Left ventricle myocardium superior (tissue), 1 donor: ENCODE measurements around the gene NR3C2. TPM values are rescaled to one million over a fixed set of nuclear protein-coding genes. Genes with fewer than 3 reads are reported as not detected.

Experiments used
- ATAC-seq: fragments of 200-7000 bp; cut with Tn5 transposase; one replicate; pipeline ENCODE4 v1.9.1; 2020; ENCODE audit warnings: mild to moderate bottlenecking, moderate library complexity
- DNase-seq: peaks from one replicate; pipeline ENCODE4 v3.0.0-alpha.2; 2020
- intact Hi-C: fragments of 100-400 bp; cut with micrococcal nuclease; formaldehyde crosslinking; loops from one replicate; pipeline ENCODE4 v1.11.0; 2022
- total RNA-seq: library from RNA; stranded (reverse); fragmentation: NEBNext Ultra II Directional; extraction: Animal tissue kit (Norgen Biotek cat#: 25700); gene quantifications from one replicate; pipeline ENCODE4 v1.2.1, GENCODE V29; 2021
- donor health status: DM: no; HTN: yes; CAD: no; lungs with severe emphysema.

Gene NR3C2
- total RNA-seq, 1 donor from 2014 or later: 22.6 TPM

GRCh38 chr4:148075438-148075837 lies 366.8 kb downstream of the NR3C2 start:
- intact Hi-C loops: no loop called here
- DNase-seq (no peak), ATAC-seq (no peak)

GRCh38 chr4:148074462-148074861 lies 367.8 kb downstream of the NR3C2 start:
- intact Hi-C loops: no loop called here
- no peak for DNase-seq
- ATAC-seq: peak; percentile 32

- ATAC-seq (no peak), DNase-seq (no peak)
- intact Hi-C loops: no loop called here
Measured at GRCh38 chr4:148073349-148073748, 368.9 kb downstream of the NR3C2 start.

- DNase-seq: no peak
- intact Hi-C loops: no loop called here
- no peak for ATAC-seq
Measured at GRCh38 chr4:148072789-148073188, 369.4 kb downstream of the NR3C2 start.

- ATAC-seq (no peak), DNase-seq (no peak)
- intact Hi-C loops: no loop called here
Measured at GRCh38 chr4:148071009-148071408, 371.2 kb downstream of the NR3C2 start.

- intact Hi-C loops: no loop called here
- peak; percentile 25 for ATAC-seq
- DNase-seq: no peak
Measured at GRCh38 chr4:148069895-148070178, 372.4 kb downstream of the NR3C2 start.

- no peak for DNase-seq
- intact Hi-C loops: no loop called here
- no peak for ATAC-seq
Measured at GRCh38 chr4:148069086-148069894, 372.9 kb downstream of the NR3C2 start.

GRCh38 chr4:148068065-148068911 lies 373.9 kb downstream of the NR3C2 start:
- intact Hi-C loops: no loop called here
- DNase-seq: no peak
- no peak for ATAC-seq

- intact Hi-C loops: no loop called here
- peak; percentile 55 for ATAC-seq
- DNase-seq: no peak
Measured at GRCh38 chr4:148067301-148067916, 374.8 kb downstream of the NR3C2 start.

GRCh38 chr4:148065075-148065474 lies 377.1 kb downstream of the NR3C2 start:
- ATAC-seq (no peak), DNase-seq (no peak)
- intact Hi-C loops: no loop called here

GRCh38 chr4:148064451-148064850 lies 377.8 kb downstream of the NR3C2 start:
- intact Hi-C loops: no loop called here
- ATAC-seq: no peak
- no peak for DNase-seq

- intact Hi-C loops: no loop called here
- ATAC-seq: no peak
- DNase-seq: no peak
Measured at GRCh38 chr4:148062301-148062950, 379.8 kb downstream of the NR3C2 start.

- intact Hi-C loops: no loop called here
- ATAC-seq: peak; percentile 47
- DNase-seq: no peak
Measured at GRCh38 chr4:148061795-148062194, 380.4 kb downstream of the NR3C2 start.

- intact Hi-C loops: no loop called here
Measured at GRCh38 chr4:148061141-148061481, 381.1 kb downstream of the NR3C2 start.

GRCh38 chr4:148060264-148061140 lies 381.7 kb downstream of the NR3C2 start:
- intact Hi-C loops: no loop called here
- DNase-seq: no peak
- ATAC-seq: no peak

More at GRCh38 chr4:148061141-148061481, 381.1 kb downstream of the NR3C2 start:
- ATAC-seq (no peak), DNase-seq (no peak)

GRCh38 chr4:148059617-148060180 lies 382.5 kb downstream of the NR3C2 start:
- intact Hi-C loops: no loop called here
- DNase-seq: peak; percentile 72
- peak; percentile 71 for ATAC-seq

GRCh38 chr4:148057984-148058859 lies 384.0 kb downstream of the NR3C2 start:
- DNase-seq: no peak
- intact Hi-C loops: no loop called here
- ATAC-seq: no peak

GRCh38 chr4:148057516-148057915 lies 384.7 kb downstream of the NR3C2 start:
- DNase-seq: no peak
- intact Hi-C loops: no loop called here
- no peak for ATAC-seq
